ENCODE data around the gene GPR152.
A peak's percentile ranks its signal among the peaks of the same experiment; 100 is the strongest.

The GPR152 gene

DNA sequence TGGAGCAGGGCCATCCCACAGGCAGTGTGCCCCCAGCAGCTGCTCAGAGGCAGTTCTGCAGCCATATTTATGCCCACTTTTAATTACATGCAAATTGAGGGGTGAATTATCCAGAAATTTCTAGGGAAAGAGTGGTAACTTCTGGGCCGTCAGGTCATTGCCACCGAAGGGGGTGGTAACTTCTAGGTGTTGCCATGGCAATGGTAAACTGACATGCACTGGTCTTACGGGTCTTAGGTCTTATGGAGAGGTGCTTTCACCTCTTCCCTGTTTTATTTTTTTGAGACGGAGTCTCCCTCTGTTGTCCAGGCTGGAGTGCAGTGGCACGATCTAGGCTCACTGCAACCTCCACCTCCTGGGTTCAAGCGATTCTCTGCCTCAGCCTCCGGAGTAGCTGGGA lies 20.4 kb upstream of the GPR152 start:
- Histone ChIP-seq H3K36me3 (ENCODE audit: insufficient read depth) (no peaks in the 10 kb centered on the region), H2AFZ (ENCODE audit: low read depth) (no peak overlapping the region), H3K79me2 (ENCODE audit: insufficient read depth, low read depth) (no peaks in the 10 kb centered on the region), H3K4me2 (no peak overlapping the region), H4K20me1 (ENCODE audit: insufficient read depth) (no peaks in the 10 kb centered on the region), H3K4me3 (IDR thresholded peaks at IDR 0.05; ENCODE audit: insufficient read depth, low read depth, low read length) (no peak overlapping the region), H3K27me3 (ENCODE audit: insufficient read depth, low read depth) (peaks cover 8% of the 10 kb centered on the region; the same call in 1 of the 2 replicates), H3K4me1 (ENCODE audit: low read depth, poor library complexity, severe bottlenecking) (peaks cover 7% of the 10 kb centered on the region), H3K9ac (no peak overlapping the region), H3K27ac (no peak overlapping the region)
- TF ChIP-seq, protein P1, sequence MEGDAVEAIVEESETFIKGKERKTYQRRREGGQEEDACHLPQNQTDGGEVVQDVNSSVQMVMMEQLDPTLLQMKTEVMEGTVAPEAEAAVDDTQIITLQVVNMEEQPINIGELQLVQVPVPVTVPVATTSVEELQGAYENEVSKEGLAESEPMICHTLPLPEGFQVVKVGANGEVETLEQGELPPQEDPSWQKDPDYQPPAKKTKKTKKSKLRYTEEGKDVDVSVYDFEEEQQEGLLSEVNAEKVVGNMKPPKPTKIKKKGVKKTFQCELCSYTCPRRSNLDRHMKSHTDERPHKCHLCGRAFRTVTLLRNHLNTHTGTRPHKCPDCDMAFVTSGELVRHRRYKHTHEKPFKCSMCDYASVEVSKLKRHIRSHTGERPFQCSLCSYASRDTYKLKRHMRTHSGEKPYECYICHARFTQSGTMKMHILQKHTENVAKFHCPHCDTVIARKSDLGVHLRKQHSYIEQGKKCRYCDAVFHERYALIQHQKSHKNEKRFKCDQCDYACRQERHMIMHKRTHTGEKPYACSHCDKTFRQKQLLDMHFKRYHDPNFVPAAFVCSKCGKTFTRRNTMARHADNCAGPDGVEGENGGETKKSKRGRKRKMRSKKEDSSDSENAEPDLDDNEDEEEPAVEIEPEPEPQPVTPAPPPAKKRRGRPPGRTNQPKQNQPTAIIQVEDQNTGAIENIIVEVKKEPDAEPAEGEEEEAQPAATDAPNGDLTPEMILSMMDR (conservative IDR thresholded peaks at IDR 0.05; ENCODE audit: low read depth, low read length), result no peak

DNA sequence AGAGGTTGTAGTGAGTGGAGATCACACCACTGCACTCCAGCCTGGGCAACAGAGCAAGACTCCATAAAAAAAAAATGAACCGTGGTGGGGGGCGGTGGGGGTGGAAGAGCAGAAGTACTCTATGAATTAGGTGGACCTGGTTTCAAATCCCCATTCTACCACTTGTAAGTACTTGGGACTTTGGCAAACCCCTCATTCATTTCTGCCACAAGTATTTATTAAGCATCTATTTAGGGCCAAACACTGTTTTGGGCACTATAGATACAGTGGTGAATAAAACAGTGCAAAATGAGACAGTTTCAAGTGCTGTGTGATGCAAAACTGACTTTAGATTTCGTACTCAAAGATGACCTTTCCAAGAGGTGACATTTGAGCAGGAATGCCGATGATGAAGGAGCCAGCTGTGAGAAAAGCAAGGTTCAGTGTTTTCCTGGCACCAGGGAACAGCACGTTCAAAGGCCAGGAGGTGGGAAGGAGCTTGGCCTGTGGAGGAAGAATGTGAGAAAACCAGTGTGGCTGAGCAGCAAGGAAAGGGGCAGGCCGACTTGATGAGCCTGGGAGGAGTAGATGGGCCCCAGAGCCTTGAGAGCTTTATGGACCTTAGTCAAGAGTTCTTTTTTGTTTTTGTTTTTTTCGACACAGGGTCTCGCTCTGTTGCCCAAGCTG lies 17.9 kb upstream of the GPR152 start:
- Histone ChIP-seq H3K27ac (no peak overlapping the region), H4K20me1 (ENCODE audit: insufficient read depth) (no peaks in the 10 kb centered on the region), H3K36me3 (ENCODE audit: insufficient read depth) (no peaks in the 10 kb centered on the region), H3K9ac (no peak overlapping the region), H3K4me1 (ENCODE audit: low read depth, poor library complexity, severe bottlenecking) (peaks cover 13% of the 10 kb centered on the region), H3K4me2 (no peak overlapping the region), H2AFZ (ENCODE audit: low read depth) (no peak overlapping the region), H3K27me3 (ENCODE audit: insufficient read depth, low read depth) (peaks cover 8% of the 10 kb centered on the region; the same call in 1 of the 2 replicates), H3K4me3 (IDR thresholded peaks at IDR 0.05; ENCODE audit: insufficient read depth, low read depth, low read length) (no peak overlapping the region), H3K79me2 (ENCODE audit: insufficient read depth, low read depth) (no peaks in the 10 kb centered on the region)
- TF ChIP-seq, protein P1 (conservative IDR thresholded peaks at IDR 0.05; ENCODE audit: low read depth, low read length), result no peak

DNA sequence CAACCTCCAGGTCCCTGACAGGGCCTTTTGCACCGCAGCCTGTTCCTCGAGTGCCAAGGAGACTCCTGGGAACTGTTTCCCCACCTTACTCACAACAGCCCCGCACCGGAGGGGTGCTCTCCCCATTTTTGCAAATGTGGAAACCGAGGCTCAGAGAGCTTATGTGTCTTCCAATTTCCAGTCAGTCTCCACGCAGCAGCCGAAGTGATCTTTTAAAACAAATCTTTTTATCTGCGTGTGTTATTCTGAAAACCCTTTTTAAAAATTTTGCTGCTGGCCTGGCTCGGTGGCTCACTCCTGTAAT lies 16.9 kb upstream of the GPR152 start:
- H3K4me1 ChIP-seq (ENCODE audit: low read depth, poor library complexity, severe bottlenecking), result peaks cover 15% of the 10 kb centered on the region
- H3K79me2 ChIP-seq (ENCODE audit: insufficient read depth, low read depth), result no peaks in the 10 kb centered on the region
- H2AFZ ChIP-seq (ENCODE audit: low read depth), result peak overlapping the region; percentile 99
- TF ChIP-seq, protein P1 (conservative IDR thresholded peaks at IDR 0.05; ENCODE audit: low read depth, low read length), result peak; percentile 48
- H3K4me2 ChIP-seq, result peak overlapping the region; percentile 91
- no peaks in the 10 kb centered on the region for H4K20me1 ChIP-seq (ENCODE audit: insufficient read depth)
- peaks cover 5% of the 10 kb centered on the region; the same call in 1 of the 2 replicates for H3K27me3 ChIP-seq (ENCODE audit: insufficient read depth, low read depth)
- H3K4me3 ChIP-seq (IDR thresholded peaks at IDR 0.05; ENCODE audit: insufficient read depth, low read depth, low read length), result no peak overlapping the region
- peak overlapping the region; percentile 59; the same call in 1 of the 2 replicates for H3K9ac ChIP-seq
- no peaks in the 10 kb centered on the region for H3K36me3 ChIP-seq (ENCODE audit: insufficient read depth)
- no peak overlapping the region for H3K27ac ChIP-seq

DNA sequence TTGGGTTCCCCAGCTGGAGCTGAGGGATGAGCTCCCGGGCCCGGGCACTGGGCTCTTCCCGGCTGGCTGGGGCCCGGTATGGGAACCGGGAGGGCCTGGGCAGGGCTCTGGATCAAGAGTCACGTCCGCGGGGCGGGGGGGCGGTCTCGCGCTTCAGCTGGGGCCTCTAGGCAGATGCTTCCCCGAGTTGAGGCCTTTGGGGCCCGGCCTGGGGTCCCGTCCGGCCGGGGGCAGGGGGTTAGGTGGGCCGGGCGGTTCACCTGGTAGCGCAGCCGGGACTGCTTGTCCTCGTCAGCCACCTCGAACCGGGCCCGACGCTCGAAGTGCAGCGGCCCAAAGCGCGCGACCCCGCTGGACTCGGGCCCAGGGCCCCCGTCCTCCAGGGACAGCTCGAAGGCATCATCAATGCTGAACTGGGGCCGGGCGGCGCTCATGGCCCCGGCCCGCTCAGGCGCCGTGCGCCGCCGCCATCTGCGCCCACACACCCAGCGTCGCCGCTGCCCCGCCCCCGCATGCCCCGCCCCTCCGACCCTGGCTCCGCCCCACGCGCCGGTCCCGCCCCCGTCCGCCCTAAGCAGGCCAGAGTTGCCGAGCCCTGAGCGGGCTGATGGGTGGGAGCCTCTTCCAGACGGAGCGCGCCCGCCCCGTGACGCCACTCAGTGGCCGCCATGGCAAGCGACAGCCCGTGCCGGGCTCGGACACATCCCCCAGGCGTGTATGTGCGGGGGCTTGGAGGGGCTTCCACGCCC lies 16.4 kb upstream of the GPR152 start, which contains the start of gene TMEM134:
TSS of gene TMEM134 (minus strand) at position 493 of the 749 bp plus-strand sequence. CDS start at position 434, 59 bp downstream.
- H3K4me1 ChIP-seq (ENCODE audit: low read depth, poor library complexity, severe bottlenecking), result peaks cover 20% of the 10 kb centered on the region
- H2AFZ ChIP-seq (ENCODE audit: low read depth), result peak within 1 kb of the TSS; percentile 99
- no peaks in the 10 kb centered on the region for H3K79me2 ChIP-seq (ENCODE audit: insufficient read depth, low read depth)
- TF ChIP-seq, protein P1 (conservative IDR thresholded peaks at IDR 0.05; ENCODE audit: low read depth, low read length), result no peak
- no peak within 1 kb of the TSS for H3K27ac ChIP-seq
- H3K9ac ChIP-seq, result peak within 1 kb of the TSS; percentile 59; the same call in 1 of the 2 replicates
- H3K4me2 ChIP-seq, result peak within 1 kb of the TSS; percentile 91
- H3K4me3 ChIP-seq (IDR thresholded peaks at IDR 0.05; ENCODE audit: insufficient read depth, low read depth, low read length), result no peak within 1 kb of the TSS
- H3K36me3 ChIP-seq (ENCODE audit: insufficient read depth), result no peaks in the 10 kb centered on the region
- H3K27me3 ChIP-seq (ENCODE audit: insufficient read depth, low read depth), result peaks cover under 1% of the 10 kb centered on the region; the same call in 1 of the 2 replicates
- no peaks in the 10 kb centered on the region for H4K20me1 ChIP-seq (ENCODE audit: insufficient read depth)

All from KMS-11 (cell line).